ENCODE data around the gene ARHGEF28.

The ARHGEF28 gene

GRCh38 chr5:73887688-73888087 is 261.7 kb downstream of the ARHGEF28 start:
- no peaks in the 10 kb centered on the region for H3K79me2 ChIP-seq (ENCODE audit: control insufficient read depth, insufficient read depth, low read length, poor library complexity)
- no peak overlapping the region for H2BK12ac ChIP-seq (ENCODE audit: low read length)
- H2BK120ac ChIP-seq (ENCODE audit: insufficient read depth, low read length, poor library complexity): no peak overlapping the region
- H4K12ac ChIP-seq (ENCODE audit: low read depth, low read length): no peak overlapping the region
- no peak overlapping the region for H2BK5ac ChIP-seq (ENCODE audit: low read depth, low read length, poor library complexity)
- H3K4me3 ChIP-seq (ENCODE audit: low read depth, low read length): no peak overlapping the region
- no peaks in the 10 kb centered on the region for H3K27me3 ChIP-seq (ENCODE audit: insufficient read depth, low read length)
- no peak for DNase-seq
- no peak overlapping the region for H3K23ac ChIP-seq (ENCODE audit: low read length)
- H2AFZ ChIP-seq (ENCODE audit: insufficient read depth, low read length, poor library complexity): no peak overlapping the region
- H3K36me3 ChIP-seq (ENCODE audit: control insufficient read depth in 1 of 2, insufficient read depth in 2 of 2, low read length in 2 of 2): no peaks in the 10 kb centered on the region
- H3K14ac ChIP-seq (ENCODE audit: low read length): no peak overlapping the region
- H3K27ac ChIP-seq (ENCODE audit: low read depth, low read length): no peak overlapping the region
- H2AK5ac ChIP-seq (ENCODE audit: low read length): no peak overlapping the region
- no CpG with 5 or more reads among the region's 4 CpGs for WGBS (ENCODE audit: extremely low coverage, insufficient coverage, insufficient read length)
- H3K4me2 ChIP-seq (ENCODE audit: low read length): no peak overlapping the region
- no peaks in the 10 kb centered on the region for H3K79me1 ChIP-seq (ENCODE audit: low read length)
- no peak overlapping the region for H4K91ac ChIP-seq (ENCODE audit: low read depth, low read length)
- H3K18ac ChIP-seq (ENCODE audit: low read length): no peak overlapping the region
- no peak overlapping the region for H4K8ac ChIP-seq (ENCODE audit: low read depth, low read length)
- no peaks in the 10 kb centered on the region for H3K4me1 ChIP-seq (ENCODE audit: control insufficient read depth in 1 of 2, insufficient read depth in 2 of 2, low read length in 2 of 2)
- H3K4ac ChIP-seq (ENCODE audit: low read depth, low read length): no peak overlapping the region
- H3K9ac ChIP-seq (ENCODE audit: low read length): no peak overlapping the region
- no peaks in the 10 kb centered on the region for H3K9me3 ChIP-seq (ENCODE audit: insufficient read depth, low read depth, low read length)

- H3K27ac ChIP-seq (ENCODE audit: low read depth, low read length): no peak overlapping the region
- H4K8ac ChIP-seq (ENCODE audit: low read depth, low read length): no peak overlapping the region
- no peaks in the 10 kb centered on the region for H3K79me2 ChIP-seq (ENCODE audit: control insufficient read depth, insufficient read depth, low read length, poor library complexity)
- H2BK120ac ChIP-seq (ENCODE audit: insufficient read depth, low read length, poor library complexity): no peak overlapping the region
- H3K4me3 ChIP-seq (ENCODE audit: low read depth, low read length): no peak overlapping the region
- H3K4me1 ChIP-seq (ENCODE audit: control insufficient read depth in 1 of 2, insufficient read depth in 2 of 2, low read length in 2 of 2): peaks cover 2 to 5% of the 10 kb centered on the region in 2 experiments
- H2AFZ ChIP-seq (ENCODE audit: insufficient read depth, low read length, poor library complexity): no peak overlapping the region
- H3K9me3 ChIP-seq (ENCODE audit: insufficient read depth, low read depth, low read length): no peaks in the 10 kb centered on the region
- H3K79me1 ChIP-seq (ENCODE audit: low read length): no peaks in the 10 kb centered on the region
- no peak overlapping the region for H3K23ac ChIP-seq (ENCODE audit: low read length)
- no CpG with 5 or more reads among the region's 4 CpGs for WGBS (ENCODE audit: extremely low coverage, insufficient coverage, insufficient read length)
- no peak for DNase-seq
- H4K12ac ChIP-seq (ENCODE audit: low read depth, low read length): no peak overlapping the region
- H3K9ac ChIP-seq (ENCODE audit: low read length): no peak overlapping the region
- H2BK5ac ChIP-seq (ENCODE audit: low read depth, low read length, poor library complexity): no peak overlapping the region
- no peak overlapping the region for H3K4ac ChIP-seq (ENCODE audit: low read depth, low read length)
- H3K36me3 ChIP-seq (ENCODE audit: control insufficient read depth in 1 of 2, insufficient read depth in 2 of 2, low read length in 2 of 2): no peaks in the 10 kb centered on the region
- no peak overlapping the region for H3K14ac ChIP-seq (ENCODE audit: low read length)
- H3K4me2 ChIP-seq (ENCODE audit: low read length): no peak overlapping the region
- no peaks in the 10 kb centered on the region for H3K27me3 ChIP-seq (ENCODE audit: insufficient read depth, low read length)
- no peak overlapping the region for H2AK5ac ChIP-seq (ENCODE audit: low read length)
- no peak overlapping the region for H2BK12ac ChIP-seq (ENCODE audit: low read length)
- no peak overlapping the region for H3K18ac ChIP-seq (ENCODE audit: low read length)
- no peak overlapping the region for H4K91ac ChIP-seq (ENCODE audit: low read depth, low read length)
Measured at GRCh38 chr5:73890569-73890968, 264.6 kb downstream of the ARHGEF28 start.

- H3K4me3 ChIP-seq (ENCODE audit: low read depth, low read length): no peak overlapping the region
- no peak overlapping the region for H2AK5ac ChIP-seq (ENCODE audit: low read length)
- no peak overlapping the region for H3K18ac ChIP-seq (ENCODE audit: low read length)
- H4K91ac ChIP-seq (ENCODE audit: low read depth, low read length): no peak overlapping the region
- no peak overlapping the region for H3K9ac ChIP-seq (ENCODE audit: low read length)
- H3K14ac ChIP-seq (ENCODE audit: low read length): no peak overlapping the region
- H3K4me1 ChIP-seq (ENCODE audit: control insufficient read depth in 1 of 2, insufficient read depth in 2 of 2, low read length in 2 of 2): peaks cover 5% of the 10 kb centered on the region in 2 experiments
- H3K9me3 ChIP-seq (ENCODE audit: insufficient read depth, low read depth, low read length): no peaks in the 10 kb centered on the region
- no peaks in the 10 kb centered on the region for H3K36me3 ChIP-seq (ENCODE audit: control insufficient read depth in 1 of 2, insufficient read depth in 2 of 2, low read length in 2 of 2)
- no peak overlapping the region for H2BK12ac ChIP-seq (ENCODE audit: low read length)
- DNase-seq: no peak
- no peaks in the 10 kb centered on the region for H3K27me3 ChIP-seq (ENCODE audit: insufficient read depth, low read length)
- H3K4me2 ChIP-seq (ENCODE audit: low read length): no peak overlapping the region
- H3K79me2 ChIP-seq (ENCODE audit: control insufficient read depth, insufficient read depth, low read length, poor library complexity): no peaks in the 10 kb centered on the region
- no peak overlapping the region for H3K23ac ChIP-seq (ENCODE audit: low read length)
- H2BK5ac ChIP-seq (ENCODE audit: low read depth, low read length, poor library complexity): no peak overlapping the region
- no peak overlapping the region for H2AFZ ChIP-seq (ENCODE audit: insufficient read depth, low read length, poor library complexity)
- H3K4ac ChIP-seq (ENCODE audit: low read depth, low read length): no peak overlapping the region
- H3K27ac ChIP-seq (ENCODE audit: low read depth, low read length): no peak overlapping the region
- no peak overlapping the region for H2BK120ac ChIP-seq (ENCODE audit: insufficient read depth, low read length, poor library complexity)
- no peaks in the 10 kb centered on the region for H3K79me1 ChIP-seq (ENCODE audit: low read length)
- no peak overlapping the region for H4K12ac ChIP-seq (ENCODE audit: low read depth, low read length)
- no peak overlapping the region for H4K8ac ChIP-seq (ENCODE audit: low read depth, low read length)
- no CpG with 5 or more reads among the region's 6 CpGs for WGBS (ENCODE audit: extremely low coverage, insufficient coverage, insufficient read length)
Measured at GRCh38 chr5:73892218-73892617, 266.2 kb downstream of the ARHGEF28 start.

GRCh38 chr5:73892806-73893205 is 266.8 kb downstream of the ARHGEF28 start:
- no peak for DNase-seq
- Histone ChIP-seq H3K14ac (ENCODE audit: low read length) (no peak overlapping the region), H3K4me2 (ENCODE audit: low read length) (no peak overlapping the region), H3K79me1 (ENCODE audit: low read length) (no peaks in the 10 kb centered on the region), H3K4me3 (ENCODE audit: low read depth, low read length) (no peak overlapping the region), H4K91ac (ENCODE audit: low read depth, low read length) (no peak overlapping the region), H2BK5ac (ENCODE audit: low read depth, low read length, poor library complexity) (no peak overlapping the region), H3K9ac (ENCODE audit: low read length) (no peak overlapping the region), H3K27me3 (ENCODE audit: insufficient read depth, low read length) (no peaks in the 10 kb centered on the region), H3K27ac (ENCODE audit: low read depth, low read length) (no peak overlapping the region), H3K36me3 (ENCODE audit: control insufficient read depth in 1 of 2, insufficient read depth in 2 of 2, low read length in 2 of 2) (no peaks in the 10 kb centered on the region), H3K79me2 (ENCODE audit: control insufficient read depth, insufficient read depth, low read length, poor library complexity) (no peaks in the 10 kb centered on the region), H3K18ac (ENCODE audit: low read length) (no peak overlapping the region), H4K8ac (ENCODE audit: low read depth, low read length) (no peak overlapping the region), H2BK120ac (ENCODE audit: insufficient read depth, low read length, poor library complexity) (no peak overlapping the region), H2BK12ac (ENCODE audit: low read length) (no peak overlapping the region), H3K4ac (ENCODE audit: low read depth, low read length) (no peak overlapping the region), H3K4me1 (ENCODE audit: control insufficient read depth in 1 of 2, insufficient read depth in 2 of 2, low read length in 2 of 2) (peaks cover 5% of the 10 kb centered on the region in 2 experiments), H2AK5ac (ENCODE audit: low read length) (no peak overlapping the region), H2AFZ (ENCODE audit: insufficient read depth, low read length, poor library complexity) (no peak overlapping the region), H3K23ac (ENCODE audit: low read length) (no peak overlapping the region), H3K9me3 (ENCODE audit: insufficient read depth, low read depth, low read length) (no peaks in the 10 kb centered on the region), H4K12ac (ENCODE audit: low read depth, low read length) (no peak overlapping the region)
- no CpG with 5 or more reads among the region's 1 CpG for WGBS (ENCODE audit: extremely low coverage, insufficient coverage, insufficient read length)

All from trophoblast cell (in vitro differentiated cells and primary cell).